ENCODE results near the gene MRPS31.

Gene MRPS31

GRCh38 chr13:40812724-40813445, 41.9 kb upstream of the MRPS31 start:
- Mint-ChIP-seq H3K27me3 (ENCODE audit: low read depth, poor library complexity) (peaks cover 6% of the 10 kb centered on the region), H3K9me3 (peaks cover 44% of the 10 kb centered on the region), H3K36me3 (ENCODE audit: low read depth) (peaks cover 81% of the 10 kb centered on the region), H3K4me1 (no peaks in the 10 kb centered on the region), H3K4me3 (no peak overlapping the region), H3K27ac (peak overlapping the region; percentile 13)
- TF ChIP-seq CTCF (IDR thresholded peaks at IDR 0.05) = no peak
- no peak for DNase-seq

- H3K4me1 Mint-ChIP-seq = no peaks in the 10 kb centered on the region
Measured at GRCh38 chr13:40812102-40812501, 41.1 kb upstream of the MRPS31 start.

GRCh38 chr13:40809471-40809870, 38.5 kb upstream of the MRPS31 start:
- Mint-ChIP-seq H3K27ac (no peak overlapping the region), H3K4me1 (no peaks in the 10 kb centered on the region), H3K9me3 (peaks cover 12% of the 10 kb centered on the region), H3K27me3 (ENCODE audit: low read depth, poor library complexity) (no peaks in the 10 kb centered on the region), H3K4me3 (no peak overlapping the region), H3K36me3 (ENCODE audit: low read depth) (peaks cover 87% of the 10 kb centered on the region)
- no peak for TF ChIP-seq CTCF (IDR thresholded peaks at IDR 0.05)
- no peak for DNase-seq

More at GRCh38 chr13:40812102-40812501, 41.1 kb upstream of the MRPS31 start:
- no peak overlapping the region for H3K4me3 Mint-ChIP-seq
- H3K27ac Mint-ChIP-seq = no peak overlapping the region
- H3K9me3 Mint-ChIP-seq = peaks cover 36% of the 10 kb centered on the region
- no peak for DNase-seq
- H3K27me3 Mint-ChIP-seq (ENCODE audit: low read depth, poor library complexity) = peaks cover 6% of the 10 kb centered on the region
- peaks cover 89% of the 10 kb centered on the region for H3K36me3 Mint-ChIP-seq (ENCODE audit: low read depth)
- TF ChIP-seq CTCF (IDR thresholded peaks at IDR 0.05) = no peak

GRCh38 chr13:40806241-40806640, 35.3 kb upstream of the MRPS31 start:
- no peak overlapping the region for H3K27ac Mint-ChIP-seq
- H3K4me1 Mint-ChIP-seq = no peaks in the 10 kb centered on the region
- H3K9me3 Mint-ChIP-seq = no peaks in the 10 kb centered on the region
- TF ChIP-seq CTCF (IDR thresholded peaks at IDR 0.05) = no peak
- peaks cover 80% of the 10 kb centered on the region for H3K36me3 Mint-ChIP-seq (ENCODE audit: low read depth)
- DNase-seq = no peak
- H3K4me3 Mint-ChIP-seq = no peak overlapping the region
- peaks cover 6% of the 10 kb centered on the region for H3K27me3 Mint-ChIP-seq (ENCODE audit: low read depth, poor library complexity)

- Mint-ChIP-seq H3K27ac (no peak overlapping the region), H3K4me3 (no peak overlapping the region), H3K27me3 (ENCODE audit: low read depth, poor library complexity) (peaks cover 6% of the 10 kb centered on the region), H3K4me1 (no peaks in the 10 kb centered on the region), H3K36me3 (ENCODE audit: low read depth) (peaks cover 69% of the 10 kb centered on the region), H3K9me3 (no peaks in the 10 kb centered on the region)
- TF ChIP-seq CTCF (IDR thresholded peaks at IDR 0.05) = no peak
- no peak for DNase-seq
Measured at GRCh38 chr13:40803316-40803715, 32.3 kb upstream of the MRPS31 start.
